Lung (tissue), 12 donors: Measurements from ENCODE around the gene BRD4. TPM values are rescaled to one million over a fixed set of nuclear protein-coding genes. Genes with fewer than 3 reads are reported as not detected.

ENCODE experiments used
- ATAC-seq: fragments of 200-7000 bp; cut with Tn5 transposase; one replicate; pipeline ENCODE4 v1.9.1; 2020; ENCODE audit warnings: moderate number of reproducible peaks; ENCODE audit not compliant: insufficient read depth, low FRiP score
- DNase-seq, 3 donors: peaks; one replicate each; pipeline ENCODE4 v3.0.0-alpha.2; 2013 to 2017
- H3K27ac ChIP-seq, 2 donors: one replicate each; pipeline ENCODE4 v1.5.1; 2013; ENCODE audit warnings: mild to moderate bottlenecking in 2 of 2, moderate library complexity in 2 of 2, control low read depth in 1 of 2, inconsistent platforms in 1 of 2, low read depth in 1 of 2, low read length in 1 of 2
- H3K27me3 ChIP-seq, 3 donors: one replicate each; pipeline ENCODE4 v1.5.1; 2013; ENCODE audit warnings: low read length in 2 of 3; ENCODE audit not compliant: control insufficient read depth in 3 of 3, insufficient read depth in 3 of 3
- H3K36me3 ChIP-seq, 4 donors: one replicate each; pipeline ENCODE4 v1.5.1; 2013; ENCODE audit warnings: low read length in 4 of 4, mild to moderate bottlenecking in 1 of 4, moderate library complexity in 1 of 4; ENCODE audit not compliant: control insufficient read depth in 4 of 4, insufficient read depth in 4 of 4
- H3K4me1 ChIP-seq, 5 donors: one replicate each; pipeline ENCODE4 v1.5.1; 2013; ENCODE audit warnings: low read length in 5 of 5, mild to moderate bottlenecking in 2 of 5, moderate library complexity in 1 of 5; ENCODE audit not compliant: control insufficient read depth in 5 of 5, insufficient read depth in 5 of 5
- H3K4me3 ChIP-seq: one replicate; pipeline ENCODE4 v1.5.1; 2013; ENCODE audit warnings: mild to moderate bottlenecking, control low read depth, moderate library complexity
- H3K9ac ChIP-seq, 2 donors: one replicate each; pipeline ENCODE4 v1.5.1; 2013; ENCODE audit warnings: low read length in 2 of 2, control low read depth in 1 of 2; ENCODE audit not compliant: insufficient read depth in 1 of 2
- H3K9me3 ChIP-seq, 4 donors: one replicate each; pipeline ENCODE4 v1.5.1; 2013; ENCODE audit warnings: low read length in 3 of 4, mild to moderate bottlenecking in 1 of 4, moderate library complexity in 1 of 4; ENCODE audit not compliant: control insufficient read depth in 4 of 4, insufficient read depth in 3 of 4
- WGBS, 2 donors: extraction: QIAGEN DNeasy Blood & Tissue Kit; methylation state at CpG; one replicate each; pipeline ENCODE4 v1.1.7; 2013; 5-methylcytosine and 5-hydroxymethylcytosine counted together
- polyA plus RNA-seq, 2 donors: library from polyadenylated mRNA; stranded (reverse); fragments of 200-250 nt; gene quantifications; one replicate each; pipeline ENCODE4 v1.2.1, GENCODE V29; 2013
- total RNA-seq, 2 donors: library from RNA; depleted of rRNA in 1 of 2; stranded (reverse); fragments of >200 nt in 1 of 2; gene quantifications; one replicate each; pipeline ENCODE4 v1.2.1, GENCODE V29; 2014 to 2021
- TF ChIP-seq, protein P1 (sequence below): IDR thresholded peaks from 2 replicates; pipeline ENCODE4 v1.5.1; 2012; ENCODE audit warnings: mild to moderate bottlenecking; ENCODE audit errors: control extremely low read depth, extremely low read depth
- donor health status: control.
- donor health status: control.
- donor health status: Bipolar disorder and iron deficiency.
- donor health status: healthy.
- donor health status: DM: yes; HTN: yes; CAD: no.

Gene BRD4
- total and polyA plus RNA-seq, 4 donors: 23.2 to 89.0 (median 37.7) TPM

DNA sequence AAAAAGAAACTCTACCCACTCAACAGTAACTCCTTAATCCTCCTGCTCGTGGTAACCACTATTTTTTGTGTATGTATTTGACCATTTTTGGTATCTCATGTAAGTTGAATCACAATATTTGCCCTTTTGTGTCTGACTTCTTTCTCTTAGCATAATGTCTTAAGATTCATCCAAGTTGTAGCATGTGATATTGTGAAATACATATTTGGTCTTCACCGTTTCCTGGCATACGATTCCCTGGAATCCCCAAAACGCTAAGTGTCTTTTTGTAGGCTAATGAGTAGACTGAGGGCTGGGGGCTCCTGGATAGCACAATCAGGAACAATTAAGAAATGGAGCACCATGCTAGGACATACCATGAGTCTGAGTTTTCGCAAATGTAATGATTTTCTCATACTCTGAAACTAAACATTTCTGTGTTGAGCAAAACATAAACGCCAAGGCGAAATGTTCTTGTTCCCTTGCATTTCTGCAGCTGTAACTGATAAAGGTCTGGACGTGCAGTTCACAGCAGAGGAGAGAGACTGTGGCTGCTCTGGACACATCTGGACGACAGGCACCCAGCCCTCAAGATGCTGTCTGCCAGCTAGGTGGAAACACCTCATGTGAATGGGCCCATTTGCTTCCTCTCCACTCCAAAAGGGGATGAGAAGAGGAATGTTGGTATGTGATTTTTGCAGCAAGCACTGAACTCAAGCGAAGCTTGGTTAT lies 38.4 kb downstream of the BRD4 start:
- Histone ChIP-seq H3K9ac (no peak overlapping the region), H3K4me1 (peaks cover 39 to 76% (median 56%) of the 10 kb centered on the region in 5 donors), H3K9me3 (no peaks in the 10 kb centered on the region), H3K27ac (peak overlapping the region; percentile 31 to 44), H3K27me3 (no peaks in the 10 kb centered on the region), H3K4me3 (no peak overlapping the region), H3K36me3 (peaks cover 0 to 4% (median 0%) of the 10 kb centered on the region in 4 donors)
- DNase-seq (peak; percentile 41 to 73 (median 67)), ATAC-seq (no peak)
- TF ChIP-seq, protein P1, sequence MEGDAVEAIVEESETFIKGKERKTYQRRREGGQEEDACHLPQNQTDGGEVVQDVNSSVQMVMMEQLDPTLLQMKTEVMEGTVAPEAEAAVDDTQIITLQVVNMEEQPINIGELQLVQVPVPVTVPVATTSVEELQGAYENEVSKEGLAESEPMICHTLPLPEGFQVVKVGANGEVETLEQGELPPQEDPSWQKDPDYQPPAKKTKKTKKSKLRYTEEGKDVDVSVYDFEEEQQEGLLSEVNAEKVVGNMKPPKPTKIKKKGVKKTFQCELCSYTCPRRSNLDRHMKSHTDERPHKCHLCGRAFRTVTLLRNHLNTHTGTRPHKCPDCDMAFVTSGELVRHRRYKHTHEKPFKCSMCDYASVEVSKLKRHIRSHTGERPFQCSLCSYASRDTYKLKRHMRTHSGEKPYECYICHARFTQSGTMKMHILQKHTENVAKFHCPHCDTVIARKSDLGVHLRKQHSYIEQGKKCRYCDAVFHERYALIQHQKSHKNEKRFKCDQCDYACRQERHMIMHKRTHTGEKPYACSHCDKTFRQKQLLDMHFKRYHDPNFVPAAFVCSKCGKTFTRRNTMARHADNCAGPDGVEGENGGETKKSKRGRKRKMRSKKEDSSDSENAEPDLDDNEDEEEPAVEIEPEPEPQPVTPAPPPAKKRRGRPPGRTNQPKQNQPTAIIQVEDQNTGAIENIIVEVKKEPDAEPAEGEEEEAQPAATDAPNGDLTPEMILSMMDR: no peak
- 42 to 46% methylated on average over 10 of the region's 10 CpGs for WGBS, 2 donors

DNA sequence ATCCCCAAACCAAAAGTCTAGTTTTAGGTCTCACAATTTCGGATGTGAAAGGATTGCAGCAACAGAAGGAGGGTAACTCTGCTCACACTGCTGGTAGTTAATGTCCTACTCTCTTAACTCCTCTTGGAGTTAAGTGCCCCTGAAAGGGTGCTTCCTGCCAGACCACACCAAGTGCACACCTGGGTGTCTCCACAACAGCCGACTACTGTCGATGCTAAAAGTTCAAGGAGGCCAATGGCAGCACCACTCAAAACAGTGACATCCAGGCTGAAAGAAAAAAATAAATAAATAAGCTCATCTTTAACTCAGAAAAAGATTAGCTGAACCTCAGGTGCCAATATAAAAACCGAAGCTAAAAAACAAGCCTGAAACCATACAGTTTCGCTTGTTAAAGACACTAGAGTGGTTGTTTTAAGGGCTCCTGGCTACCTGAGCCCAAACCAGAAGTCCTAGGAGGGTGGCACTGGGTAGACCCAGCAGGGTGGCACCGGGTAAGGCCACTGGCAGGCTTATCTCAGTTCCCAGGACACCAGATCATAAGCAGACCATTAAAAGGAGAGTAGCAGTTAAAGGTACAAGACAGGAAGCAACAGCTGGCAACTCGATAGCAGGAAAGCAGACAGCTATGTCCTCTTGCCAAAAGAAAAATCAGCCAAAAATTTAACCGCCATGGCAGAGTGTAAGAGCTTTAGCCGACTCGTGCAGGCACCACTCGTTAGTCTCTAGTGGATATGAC lies 39.3 kb downstream of the BRD4 start:
- Histone ChIP-seq H3K4me1 (peaks cover 44 to 78% (median 58%) of the 10 kb centered on the region in 5 donors), H3K9me3 (no peaks in the 10 kb centered on the region), H3K27ac (peak overlapping the region; percentile 26 to 30), H3K4me3 (no peak overlapping the region), H3K36me3 (peaks cover 0 to 4% (median 0%) of the 10 kb centered on the region in 4 donors), H3K27me3 (no peaks in the 10 kb centered on the region), H3K9ac (no peak overlapping the region)
- 22 to 27% methylated on average over 11 of the region's 11 CpGs for WGBS, 2 donors
- ATAC-seq (no peak), DNase-seq (peak in 2 of 3 donors; percentile 62)
- TF ChIP-seq, protein P1: no peak

DNA sequence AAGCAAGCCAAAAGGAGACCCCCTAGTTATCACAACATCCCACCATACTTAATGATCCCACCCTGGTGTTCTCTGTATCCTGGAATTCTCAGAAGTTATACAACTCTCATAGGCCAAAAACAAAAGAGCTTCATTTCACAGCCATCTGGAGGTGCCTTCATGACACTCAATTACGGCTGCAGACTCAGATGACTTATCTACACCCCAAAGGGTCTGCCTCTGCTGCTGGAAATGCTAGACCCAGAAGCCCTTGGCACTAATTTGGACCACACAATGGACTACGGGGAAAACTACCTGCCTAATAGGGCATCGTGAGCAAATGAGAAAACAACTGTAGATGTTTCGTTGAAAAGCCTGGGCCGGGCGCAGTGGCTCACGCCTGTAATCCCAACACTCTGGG lies 40.2 kb downstream of the BRD4 start:
- TF ChIP-seq, protein P1: no peak
- peaks cover 43 to 76% (median 51%) of the 10 kb centered on the region in 5 donors for H3K4me1 ChIP-seq
- peaks cover 0 to 4% (median 0%) of the 10 kb centered on the region in 4 donors for H3K36me3 ChIP-seq
- no peak overlapping the region for H3K4me3 ChIP-seq
- H3K27me3 ChIP-seq: no peaks in the 10 kb centered on the region
- H3K9me3 ChIP-seq: no peaks in the 10 kb centered on the region
- H3K27ac ChIP-seq: no peak overlapping the region
- ATAC-seq: no peak
- WGBS, 2 donors: 92 to 96% methylated on average over 7 of the region's 7 CpGs
- no peak overlapping the region for H3K9ac ChIP-seq
- DNase-seq: no peak
